Pons (tissue), 1 donor: Measurements from ENCODE around the gene MBD5.

Source experiments
- DNase-seq: peaks from one replicate; pipeline ENCODE4 v3.0.0-alpha.2; 2016; ENCODE audit warnings: low spot score

Gene MBD5

GRCh38 chr2:148221926-148222325 is 201.0 kb downstream of the MBD5 start:
- DNase-seq = no peak

- no peak for DNase-seq
These were observed 211.0 kb downstream of the MBD5 start for GRCh38 chr2:148231858-148232257.

GRCh38 chr2:148234143-148234542 is 213.3 kb downstream of the MBD5 start:
- DNase-seq = no peak

GRCh38 chr2:148237911-148238310 is 217.0 kb downstream of the MBD5 start:
- DNase-seq = no peak

GRCh38 chr2:148238561-148238960 is 217.7 kb downstream of the MBD5 start:
- no peak for DNase-seq

- no peak for DNase-seq
These were observed 219.9 kb downstream of the MBD5 start for GRCh38 chr2:148240838-148241237.

GRCh38 chr2:148244593-148245292 is 223.9 kb downstream of the MBD5 start:
- DNase-seq = no peak

GRCh38 chr2:148251993-148252392 is 231.1 kb downstream of the MBD5 start:
- no peak for DNase-seq

- DNase-seq = no peak
These were observed 231.8 kb downstream of the MBD5 start for GRCh38 chr2:148252646-148253045.

GRCh38 chr2:148253685-148254084 is 232.8 kb downstream of the MBD5 start:
- DNase-seq = no peak

GRCh38 chr2:148255929-148256328 is 235.0 kb downstream of the MBD5 start:
- no peak for DNase-seq

GRCh38 chr2:148257276-148257675 is 236.4 kb downstream of the MBD5 start:
- DNase-seq = no peak

- DNase-seq = no peak
These were observed 237.2 kb downstream of the MBD5 start for GRCh38 chr2:148258124-148258523.

- DNase-seq = no peak
These were observed 238.8 kb downstream of the MBD5 start for GRCh38 chr2:148259674-148260073.

- no peak for DNase-seq
These were observed 243.0 kb downstream of the MBD5 start for GRCh38 chr2:148263890-148264289.

GRCh38 chr2:148273158-148273691 is 252.3 kb downstream of the MBD5 start:
- no peak for DNase-seq

- DNase-seq = no peak
These were observed 258.3 kb downstream of the MBD5 start for GRCh38 chr2:148279216-148279615.

GRCh38 chr2:148282201-148282600 is 261.3 kb downstream of the MBD5 start:
- DNase-seq = no peak

GRCh38 chr2:148292431-148292830 is 271.5 kb downstream of the MBD5 start:
- no peak for DNase-seq

- no peak for DNase-seq
These were observed 277.3 kb downstream of the MBD5 start for GRCh38 chr2:148298196-148298595.

GRCh38 chr2:148299616-148300015 is 278.7 kb downstream of the MBD5 start:
- DNase-seq = no peak

GRCh38 chr2:148300544-148300943 is 279.7 kb downstream of the MBD5 start:
- DNase-seq = no peak

GRCh38 chr2:148301362-148301761 is 280.5 kb downstream of the MBD5 start:
- no peak for DNase-seq

- DNase-seq = no peak
These were observed 281.6 kb downstream of the MBD5 start for GRCh38 chr2:148302526-148302925.
